HG02610 (cell line): ENCODE data around the gene AMPH.
"Not testable (repeated sequence)": the region's sequence is repeated elsewhere in the genome, so short reads cannot be mapped to it uniquely, and the experiment has no call there.

Source experiments
- ATAC-seq: cut with Tn5 transposase; IDR thresholded peaks from one replicate; pipeline ENCODE4 v1.9.1; 2021; ENCODE audit warnings: mild to moderate bottlenecking, moderate library complexity; ENCODE audit not compliant: unreplicated experiment

Gene AMPH

GRCh38 chr7:38628630-38629385 lies 2.4 kb downstream of the AMPH start:
- ATAC-seq: no peak

- ATAC-seq: no peak
Measured at GRCh38 chr7:38625866-38626265, 5.3 kb downstream of the AMPH start.

GRCh38 chr7:38615665-38616064 lies 15.5 kb downstream of the AMPH start:
- no peak for ATAC-seq

- ATAC-seq: no peak
Measured at GRCh38 chr7:38607466-38607865, 23.7 kb downstream of the AMPH start.

GRCh38 chr7:38600741-38601140 lies 30.4 kb downstream of the AMPH start:
- ATAC-seq: no peak

- no peak for ATAC-seq
Measured at GRCh38 chr7:38594949-38595348, 36.2 kb downstream of the AMPH start.

- no peak for ATAC-seq
Measured at GRCh38 chr7:38592737-38593288, 38.4 kb downstream of the AMPH start.

- ATAC-seq: no peak
Measured at GRCh38 chr7:38585572-38586354, 45.4 kb downstream of the AMPH start.

GRCh38 chr7:38584443-38585210 lies 46.5 kb downstream of the AMPH start:
- ATAC-seq: no peak

GRCh38 chr7:38580485-38580884 lies 50.7 kb downstream of the AMPH start:
- no peak for ATAC-seq

- no peak for ATAC-seq
Measured at GRCh38 chr7:38574086-38574485, 57.1 kb downstream of the AMPH start.

- not testable (repeated sequence) for ATAC-seq
Measured at GRCh38 chr7:38571620-38572019, 59.6 kb downstream of the AMPH start.

- ATAC-seq: no peak
Measured at GRCh38 chr7:38568497-38568896, 62.7 kb downstream of the AMPH start.

GRCh38 chr7:38565289-38565688 lies 65.9 kb downstream of the AMPH start:
- ATAC-seq: no peak

- no peak for ATAC-seq
Measured at GRCh38 chr7:38563741-38564140, 67.4 kb downstream of the AMPH start.

- ATAC-seq: no peak
Measured at GRCh38 chr7:38561166-38561565, 70.0 kb downstream of the AMPH start.

GRCh38 chr7:38558761-38559345 lies 72.3 kb downstream of the AMPH start:
- ATAC-seq: no peak

- ATAC-seq: no peak
Measured at GRCh38 chr7:38554586-38554985, 76.6 kb downstream of the AMPH start.

- no peak for ATAC-seq
Measured at GRCh38 chr7:38550836-38551235, 80.3 kb downstream of the AMPH start.

GRCh38 chr7:38548605-38549004 lies 82.6 kb downstream of the AMPH start:
- ATAC-seq: no peak

GRCh38 chr7:38546763-38547162 lies 84.4 kb downstream of the AMPH start:
- ATAC-seq: no peak
